ENCODE data around the gene ITPRIPL2.

ITPRIPL2 gene

GRCh38 chr16:19127674-19128131 lies 13.9 kb downstream of the ITPRIPL2 start:
- no peak for DNase-seq (ENCODE audit: low read depth)
- no peak for TF ChIP-seq CTCF (IDR thresholded peaks at IDR 0.05; ENCODE audit: low read depth, low read length, missing control alignments)
- in situ Hi-C loops (cut with HindIII; ENCODE audit: low sequenced_read_pairs) = no loop called here
- no peak overlapping the region for H3K4me3 ChIP-seq (ENCODE audit: low read depth, low read length)

GRCh38 chr16:19128454-19129200 lies 14.9 kb downstream of the ITPRIPL2 start:
- H3K4me3 ChIP-seq (ENCODE audit: low read depth, low read length) = no peak overlapping the region
- no peak for DNase-seq (ENCODE audit: low read depth)
- TF ChIP-seq CTCF (IDR thresholded peaks at IDR 0.05; ENCODE audit: low read depth, low read length, missing control alignments) = no peak
- in situ Hi-C loops (cut with HindIII; ENCODE audit: low sequenced_read_pairs) = no loop called here

- TF ChIP-seq CTCF (IDR thresholded peaks at IDR 0.05; ENCODE audit: low read depth, low read length, missing control alignments) = no peak
- in situ Hi-C loops (cut with HindIII; ENCODE audit: low sequenced_read_pairs) = no loop called here
- H3K4me3 ChIP-seq (ENCODE audit: low read depth, low read length) = no peak overlapping the region
- no peak for DNase-seq (ENCODE audit: low read depth)
Measured at GRCh38 chr16:19130385-19130784, 16.6 kb downstream of the ITPRIPL2 start.

GRCh38 chr16:19130852-19131824 lies 17.4 kb downstream of the ITPRIPL2 start:
- DNase-seq (ENCODE audit: low read depth) = peak; percentile 71
- TF ChIP-seq CTCF (IDR thresholded peaks at IDR 0.05; ENCODE audit: low read depth, low read length, missing control alignments) = no peak
- no peak overlapping the region for H3K4me3 ChIP-seq (ENCODE audit: low read depth, low read length)
- in situ Hi-C loops (cut with HindIII; ENCODE audit: low sequenced_read_pairs) = no loop called here

- in situ Hi-C loops (cut with HindIII; ENCODE audit: low sequenced_read_pairs) = no loop called here
- no peak for TF ChIP-seq CTCF (IDR thresholded peaks at IDR 0.05; ENCODE audit: low read depth, low read length, missing control alignments)
- no peak for DNase-seq (ENCODE audit: low read depth)
- no peak overlapping the region for H3K4me3 ChIP-seq (ENCODE audit: low read depth, low read length)
Measured at GRCh38 chr16:19131825-19132218, 18.1 kb downstream of the ITPRIPL2 start.

- in situ Hi-C loops (cut with HindIII; ENCODE audit: low sequenced_read_pairs) = no loop called here
- no peak for TF ChIP-seq CTCF (IDR thresholded peaks at IDR 0.05; ENCODE audit: low read depth, low read length, missing control alignments)
Measured at GRCh38 chr16:19132255-19132654, 18.5 kb downstream of the ITPRIPL2 start.

More at GRCh38 chr16:19132255-19132654, 18.5 kb downstream of the ITPRIPL2 start:
- H3K4me3 ChIP-seq (ENCODE audit: low read depth, low read length) = no peak overlapping the region
- DNase-seq (ENCODE audit: low read depth) = no peak

All from astrocyte of the cerebellum (primary cell).